NB4 (cell line): Measurements from ENCODE around the gene CTDP1.

Experiments used
- CTCF ChIP-seq: IDR thresholded peaks from one replicate; pipeline ENCODE4 v1.5.1; 2012; ENCODE audit warnings: low read depth, low read length
- MAX ChIP-seq: IDR thresholded peaks from 2 replicates; pipeline ENCODE4 v1.6.1; 2011; ENCODE audit warnings: low read depth, low read length
- POLR2A ChIP-seq: IDR thresholded peaks from 2 replicates; pipeline ENCODE4 v1.6.1; 2011; ENCODE audit warnings: mild to moderate bottlenecking; ENCODE audit not compliant: insufficient read length; ENCODE audit errors: extremely low read depth

- TF ChIP-seq CTCF (no peak), MAX (no peak), POLR2A (no peak)
Observed at GRCh38 chr18:79744625-79745024, 65.0 kb downstream of the CTDP1 start.
